Measurements from ENCODE around the gene CEP57.
"Not testable (repeated sequence)": the region's sequence is repeated elsewhere in the genome, so short reads cannot be mapped to it uniquely, and the experiment has no call there.

Gene CEP57

GRCh38 chr11:95863486-95864140 lies 73.3 kb downstream of the CEP57 start:
- DNase-seq: no peak

DNA sequence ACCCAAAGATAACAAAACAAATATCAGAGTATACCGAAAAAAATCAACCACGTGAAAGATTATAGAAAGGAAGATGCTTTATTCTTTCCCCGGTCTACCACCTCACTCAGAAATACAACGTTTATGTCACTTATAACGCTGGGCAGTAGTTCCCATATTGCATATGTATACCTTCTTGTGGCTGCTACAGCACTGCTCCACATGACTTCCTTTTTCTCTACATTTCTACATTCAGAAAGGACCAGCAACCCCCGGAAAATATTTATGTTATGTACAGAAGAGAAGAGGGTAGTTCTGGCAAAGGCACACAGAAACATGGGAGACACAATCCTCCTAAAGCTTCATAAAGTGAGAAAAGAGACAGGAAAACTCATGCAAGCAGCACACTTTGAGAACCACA lies 76.8 kb downstream of the CEP57 start:
- DNase-seq: no peak

- not testable (repeated sequence) for DNase-seq
These were observed 80.6 kb downstream of the CEP57 start for GRCh38 chr11:95870877-95871276.

- no peak for DNase-seq
These were observed 87.0 kb downstream of the CEP57 start for GRCh38 chr11:95877291-95877690.
